Measurements from ENCODE around the gene PPP1R8.

GRCh38 chr1:27833470-27833869, 2.9 kb downstream of the PPP1R8 start:
- TF ChIP-seq POLR2AphosphoS5 (IDR thresholded peaks at IDR 0.05; ENCODE audit: insufficient read depth in 1 of 2, low read depth in 1 of 2) (no peak), CTCF (IDR thresholded peaks at IDR 0.05) (no peak), POLR2A (IDR thresholded peaks at IDR 0.05) (no peak)
